Daoy (cell line): ENCODE results near the gene FAM43A. TPM values are rescaled to one million over a fixed set of nuclear protein-coding genes. Genes with fewer than 3 reads are reported as not detected.

ENCODE experiments used
- DNase-seq: peaks from one replicate; pipeline ENCODE4 v3.0.0-alpha.2; 2015; ENCODE audit warnings: low read depth
- total RNA-seq: library from RNA; depleted of rRNA; stranded (reverse); fragments of >200 nt; shearing (Covaris generic); gene quantifications from 2 replicates; pipeline ENCODE4 v1.2.3, GENCODE V29; 2014

Gene FAM43A
- total RNA-seq, 1 experiment from 2014 or later: 69.2 TPM

- no peak for DNase-seq
Measured at GRCh38 chr3:194675680-194676079, 10.0 kb upstream of the FAM43A start.

DNA sequence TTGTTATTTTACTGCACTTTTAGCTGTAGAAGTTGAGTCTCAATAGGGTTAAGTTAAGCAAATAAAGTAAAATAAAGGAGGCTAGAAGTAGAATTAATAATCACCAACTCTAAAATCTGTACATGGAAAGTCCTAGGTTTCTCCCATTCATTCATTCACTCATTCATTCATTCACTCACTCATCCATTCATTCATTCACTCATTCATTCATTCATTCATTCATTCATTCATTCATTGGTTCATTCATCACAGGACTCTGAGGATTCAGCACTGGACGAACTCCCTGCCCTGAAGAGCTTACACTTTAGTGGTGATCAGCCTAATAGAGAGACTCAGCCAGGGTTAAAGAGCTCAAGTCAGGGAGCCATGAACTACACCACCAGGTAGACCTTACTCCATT, 9.2 kb upstream of the FAM43A start:
- DNase-seq: no peak

DNA sequence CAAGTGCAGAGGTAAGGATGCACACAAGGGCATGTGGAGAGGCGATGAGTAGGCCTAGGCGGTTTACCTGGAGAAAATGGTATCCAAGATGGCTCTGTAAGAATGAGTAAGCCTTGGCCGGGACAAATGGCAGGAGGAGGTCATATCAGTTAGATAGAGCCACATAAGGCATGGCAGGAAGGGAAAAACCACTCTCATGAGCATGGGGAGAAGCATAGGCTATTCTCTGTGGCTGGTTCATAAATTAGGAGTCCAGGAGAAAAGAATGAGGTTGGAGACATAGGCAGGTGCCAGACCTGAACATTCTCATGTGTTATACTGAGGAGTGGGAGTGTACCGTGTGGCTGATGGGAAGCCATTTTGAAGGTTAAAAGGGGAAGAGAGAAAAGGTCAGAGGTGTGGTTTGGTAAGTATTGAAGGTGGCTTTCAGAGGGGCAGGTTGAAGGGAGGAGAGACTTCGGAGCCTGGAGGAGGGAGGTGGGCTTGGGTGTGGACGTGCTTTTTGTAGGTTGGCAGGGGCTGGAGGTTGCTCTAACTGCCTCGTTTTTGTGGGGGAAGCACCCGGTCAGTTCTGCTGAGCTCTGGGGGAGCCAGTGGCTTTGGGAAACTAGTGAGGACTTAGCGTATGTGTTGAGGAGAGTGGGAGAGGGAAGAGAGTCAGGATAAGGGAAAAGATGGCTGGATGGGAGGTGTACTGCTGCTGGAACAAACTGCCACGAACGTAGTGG, 4.6 kb upstream of the FAM43A start:
- no peak for DNase-seq

GRCh38 chr3:194682189-194682693, 3.4 kb upstream of the FAM43A start:
- DNase-seq: no peak

DNA sequence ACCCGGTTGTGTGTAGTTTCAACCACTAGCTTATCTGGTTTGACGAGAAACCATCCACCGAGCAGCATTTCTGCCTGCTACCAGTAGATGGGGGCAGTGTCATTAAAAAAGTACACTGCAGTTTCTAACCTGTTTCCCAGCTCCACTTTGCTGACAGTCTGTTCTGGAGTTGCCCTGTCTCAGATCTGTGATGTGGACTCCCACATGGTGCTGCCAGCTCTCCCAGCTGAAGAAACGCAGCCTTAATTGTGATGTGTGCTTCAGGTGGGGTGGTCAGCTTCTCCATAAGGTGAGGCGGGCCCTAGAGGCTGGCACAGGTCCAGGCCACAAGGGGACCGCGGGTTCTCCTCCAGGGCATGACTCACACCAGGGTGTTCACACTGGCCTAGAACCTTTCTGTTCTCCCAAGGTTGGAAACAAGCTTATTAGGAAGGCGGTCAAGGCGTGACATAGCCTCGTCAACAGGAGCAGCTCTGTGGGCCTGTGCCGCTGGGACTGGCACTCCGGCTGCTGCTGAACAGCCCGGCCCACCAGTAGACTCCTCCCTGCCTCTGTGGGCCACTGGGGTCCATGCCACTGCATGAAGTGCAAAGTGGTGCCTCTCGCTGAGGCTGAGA, 2.9 kb upstream of the FAM43A start:
- DNase-seq: peak; percentile 86

DNA sequence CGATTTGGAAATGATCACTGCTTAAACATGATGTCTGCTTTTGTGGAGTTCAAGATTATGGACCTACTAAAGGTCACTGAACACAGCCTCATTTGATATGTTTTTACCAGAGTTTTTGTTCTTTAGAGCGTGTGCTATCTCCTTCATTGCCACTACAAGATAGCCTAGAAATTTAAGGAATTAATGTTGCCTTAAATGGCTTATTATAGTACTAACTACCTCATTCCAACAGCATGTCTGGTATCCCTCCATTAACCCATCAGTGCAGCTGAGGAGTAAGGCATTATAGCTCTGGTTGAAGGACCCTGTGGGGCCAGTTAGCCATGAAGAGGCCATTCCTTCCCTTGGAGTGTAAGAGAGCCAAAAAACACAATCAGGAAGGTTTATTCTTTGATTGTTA, 2.3 kb upstream of the FAM43A start:
- DNase-seq: no peak

GRCh38 chr3:194685065-194685717, 492 bp upstream of the FAM43A start:
- no peak for DNase-seq

DNA sequence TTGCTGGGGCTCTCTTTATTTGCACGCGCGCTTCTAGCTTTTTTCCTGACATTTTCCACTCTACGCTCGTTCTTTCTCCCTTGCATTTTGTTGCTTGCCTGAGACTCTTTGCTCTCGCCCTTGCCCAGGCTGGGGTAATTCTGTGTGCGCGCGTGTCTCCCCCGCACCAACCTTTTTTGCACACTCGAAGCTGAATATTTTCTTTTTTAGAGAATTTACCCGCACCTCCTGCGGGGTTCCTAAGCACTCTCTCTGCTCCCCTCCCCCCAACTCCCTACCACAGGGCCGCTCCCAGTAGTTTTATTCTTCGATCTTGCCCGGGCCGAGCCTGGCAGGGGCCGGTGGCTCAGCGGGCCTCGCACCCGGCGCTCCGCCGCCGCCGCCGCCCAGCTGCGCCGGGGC, 732 bp downstream of the FAM43A start:
- no peak for DNase-seq

GRCh38 chr3:194686816-194687637, 1.3 kb downstream of the FAM43A start:
- DNase-seq: peak; percentile 50

DNA sequence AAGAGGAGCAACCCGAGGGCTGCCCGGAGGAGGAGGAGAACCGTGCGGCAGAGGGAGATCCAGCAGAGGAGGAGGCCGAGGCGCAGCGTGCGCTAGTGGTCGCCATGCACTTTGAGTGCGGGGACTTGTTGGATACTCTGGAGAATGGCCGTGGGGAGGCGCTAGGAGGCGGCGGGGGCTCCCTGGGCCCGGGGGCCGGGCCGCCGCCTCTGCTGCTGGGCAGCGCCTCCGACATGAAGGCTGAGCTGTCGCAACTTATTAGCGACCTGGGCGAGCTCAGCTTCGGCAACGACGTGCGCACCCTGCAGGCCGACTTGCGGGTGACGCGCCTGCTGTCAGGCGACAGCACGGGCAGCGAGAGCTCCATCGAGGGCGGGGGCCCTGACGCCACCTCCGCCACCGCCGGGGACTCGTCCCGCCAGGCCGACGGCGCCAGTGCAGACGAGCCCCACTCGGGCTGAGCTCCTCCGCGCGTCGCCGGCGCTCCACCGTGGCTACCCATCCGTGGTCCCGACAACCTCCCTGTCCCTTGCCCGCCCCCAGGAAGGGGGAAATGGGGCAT, 2.0 kb downstream of the FAM43A start:
- DNase-seq: peak; percentile 57

- DNase-seq: peak; percentile 56
Measured at GRCh38 chr3:194688200-194688740, 2.6 kb downstream of the FAM43A start.

GRCh38 chr3:194688946-194689345, 3.3 kb downstream of the FAM43A start:
- no peak for DNase-seq

- DNase-seq: peak; percentile 59
Measured at GRCh38 chr3:194689493-194689944, 3.8 kb downstream of the FAM43A start.

GRCh38 chr3:194690501-194691372, 5.1 kb downstream of the FAM43A start:
- peak; percentile 67 for DNase-seq

GRCh38 chr3:194691481-194692283, 6.0 kb downstream of the FAM43A start:
- no peak for DNase-seq

DNA sequence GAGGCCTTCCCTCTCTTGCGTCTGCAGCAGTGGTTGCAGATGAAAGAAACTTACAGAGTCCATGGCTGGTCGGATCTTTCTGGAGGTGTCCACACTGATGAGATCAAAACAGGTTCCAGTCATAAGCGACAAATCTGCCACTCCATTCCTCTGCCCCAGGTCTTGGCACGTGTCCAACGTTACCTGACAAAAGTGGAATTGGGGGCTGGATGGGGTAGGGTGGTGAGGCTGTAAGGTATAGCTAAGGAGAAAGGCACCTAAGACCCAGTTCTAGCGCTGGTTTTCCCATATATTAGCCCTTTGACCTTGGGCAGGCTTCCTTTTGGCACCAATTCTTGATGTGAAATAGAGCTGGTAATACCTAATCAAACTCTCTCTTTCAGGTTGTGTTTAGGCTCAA, 11.0 kb downstream of the FAM43A start:
- DNase-seq: no peak

- DNase-seq: no peak
Measured at GRCh38 chr3:194702545-194702944, 16.9 kb downstream of the FAM43A start.

GRCh38 chr3:194705227-194705626, 19.5 kb downstream of the FAM43A start:
- DNase-seq: no peak

DNA sequence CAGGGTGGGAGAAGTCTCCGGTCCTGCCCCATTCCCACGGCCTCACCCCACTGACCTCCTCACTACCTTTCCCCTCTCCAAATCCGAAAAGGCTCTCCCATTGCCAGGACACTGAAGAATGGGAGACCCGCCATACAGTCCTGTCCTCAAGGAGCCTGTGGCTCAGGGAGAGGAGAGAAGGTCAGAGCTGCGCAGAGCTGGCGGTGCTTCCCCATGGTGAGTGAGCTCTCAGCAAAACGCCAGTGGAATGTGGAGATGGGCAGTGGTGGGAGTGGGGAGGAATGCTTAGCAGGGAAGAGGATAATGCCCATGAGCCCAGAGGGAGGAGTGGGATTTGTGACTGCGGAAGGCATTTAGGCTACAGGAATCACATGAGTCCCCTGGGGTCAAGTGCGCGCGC, 20.1 kb downstream of the FAM43A start:
- no peak for DNase-seq
